HL-60 (cell line): ENCODE data around the gene NOTO.

ENCODE experiments used
- GABPA ChIP-seq: IDR thresholded peaks from 2 replicates; pipeline ENCODE4 v1.6.1; 2012; ENCODE audit warnings: low read depth
- POLR2AphosphoS5 ChIP-seq: IDR thresholded peaks from 2 replicates; pipeline ENCODE4 v1.6.1; 2012; ENCODE audit warnings: low read depth
- SPI1 ChIP-seq: IDR thresholded peaks from 2 replicates; pipeline ENCODE4 v1.6.1; 2012; ENCODE audit warnings: low read depth, mild to moderate bottlenecking, borderline replicate concordance
- TF ChIP-seq, protein P1 (sequence below): IDR thresholded peaks from one replicate; pipeline ENCODE4 v1.5.1; 2011; ENCODE audit warnings: low read length, control low read depth, inconsistent platforms; ENCODE audit not compliant: insufficient read depth

DNA sequence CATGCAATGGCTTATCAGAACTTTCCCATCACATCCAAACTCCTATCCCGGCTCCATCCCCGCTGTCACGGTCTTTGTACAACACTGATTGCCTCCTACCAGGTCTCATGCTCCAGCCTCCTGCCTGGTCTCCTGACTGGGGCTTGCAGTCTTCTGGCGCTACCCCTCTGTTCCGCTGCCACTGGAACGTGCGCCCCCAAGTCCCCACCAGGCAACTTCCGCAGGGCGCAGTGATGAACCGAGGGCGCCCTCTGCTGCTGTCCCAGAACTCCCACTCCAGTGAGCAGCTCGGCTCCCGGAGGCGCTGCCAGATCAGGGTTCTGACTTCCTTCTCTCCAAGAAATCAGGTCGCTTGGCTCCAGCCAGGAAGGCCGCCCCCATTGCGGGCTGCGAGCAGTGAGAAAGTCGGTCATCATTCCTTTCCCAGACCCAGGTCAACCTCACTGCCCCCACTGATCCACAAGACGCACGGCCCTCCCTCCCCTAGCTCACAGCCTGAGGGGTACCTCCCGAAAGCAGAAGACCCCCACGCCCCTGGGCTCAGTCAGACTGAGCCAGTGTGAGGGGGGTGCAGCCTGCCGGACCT lies 45.7 kb upstream of the NOTO start:
- TF ChIP-seq, protein P1, sequence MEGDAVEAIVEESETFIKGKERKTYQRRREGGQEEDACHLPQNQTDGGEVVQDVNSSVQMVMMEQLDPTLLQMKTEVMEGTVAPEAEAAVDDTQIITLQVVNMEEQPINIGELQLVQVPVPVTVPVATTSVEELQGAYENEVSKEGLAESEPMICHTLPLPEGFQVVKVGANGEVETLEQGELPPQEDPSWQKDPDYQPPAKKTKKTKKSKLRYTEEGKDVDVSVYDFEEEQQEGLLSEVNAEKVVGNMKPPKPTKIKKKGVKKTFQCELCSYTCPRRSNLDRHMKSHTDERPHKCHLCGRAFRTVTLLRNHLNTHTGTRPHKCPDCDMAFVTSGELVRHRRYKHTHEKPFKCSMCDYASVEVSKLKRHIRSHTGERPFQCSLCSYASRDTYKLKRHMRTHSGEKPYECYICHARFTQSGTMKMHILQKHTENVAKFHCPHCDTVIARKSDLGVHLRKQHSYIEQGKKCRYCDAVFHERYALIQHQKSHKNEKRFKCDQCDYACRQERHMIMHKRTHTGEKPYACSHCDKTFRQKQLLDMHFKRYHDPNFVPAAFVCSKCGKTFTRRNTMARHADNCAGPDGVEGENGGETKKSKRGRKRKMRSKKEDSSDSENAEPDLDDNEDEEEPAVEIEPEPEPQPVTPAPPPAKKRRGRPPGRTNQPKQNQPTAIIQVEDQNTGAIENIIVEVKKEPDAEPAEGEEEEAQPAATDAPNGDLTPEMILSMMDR = peak; percentile 21
- TF ChIP-seq POLR2AphosphoS5 = no peak
- no peak for TF ChIP-seq GABPA
- no peak for TF ChIP-seq SPI1
